H9 (cell line): ENCODE results near the gene CUBN. TPM values are rescaled to one million over a fixed set of nuclear protein-coding genes. Genes with fewer than 3 reads are reported as not detected.

Experiments
- DNase-seq: peaks from one replicate; pipeline ENCODE4 v3.0.0-alpha.2; 2017
- H2AFZ ChIP-seq: one replicate; pipeline ENCODE4 v1.6.1; 2013; ENCODE audit warnings: mild to moderate bottlenecking, low read length, control low read depth, moderate library complexity
- H2AK5ac ChIP-seq: 2 replicates; pipeline ENCODE4 v1.6.1; 2013; ENCODE audit warnings: low read length, control low read depth, mixed read lengths; ENCODE audit not compliant: insufficient read length
- H2BK120ac ChIP-seq: one replicate; pipeline ENCODE4 v1.6.1; 2013; ENCODE audit warnings: low read depth, mild to moderate bottlenecking, low read length, control low read depth, inconsistent platforms; ENCODE audit not compliant: poor library complexity, severe bottlenecking
- H2BK12ac ChIP-seq: 2 replicates; pipeline ENCODE4 v1.6.1; 2013; ENCODE audit warnings: low read length, control low read depth, mixed read lengths, low read depth; ENCODE audit not compliant: insufficient read length
- H2BK15ac ChIP-seq: 2 replicates; pipeline ENCODE4 v1.6.1; 2013; ENCODE audit warnings: low read depth, low read length, control low read depth
- H2BK20ac ChIP-seq: one replicate; pipeline ENCODE4 v1.6.1; 2013; ENCODE audit warnings: low read depth, mild to moderate bottlenecking, low read length, control low read depth, inconsistent platforms; ENCODE audit not compliant: poor library complexity, severe bottlenecking
- H2BK5ac ChIP-seq: 2 replicates; pipeline ENCODE4 v1.6.1; 2013; ENCODE audit warnings: low read length, control low read depth, mixed read lengths; ENCODE audit not compliant: insufficient read length
- H3K14ac ChIP-seq: 2 replicates; pipeline ENCODE4 v1.6.1; 2013; ENCODE audit warnings: low read length, control low read depth; ENCODE audit not compliant: insufficient read depth
- H3K18ac ChIP-seq: 2 replicates; pipeline ENCODE4 v1.6.1; 2013; ENCODE audit warnings: low read depth, mild to moderate bottlenecking, mixed read lengths, low read length, control low read depth; ENCODE audit not compliant: insufficient read length
- H3K23ac ChIP-seq: 2 replicates; pipeline ENCODE4 v1.6.1; 2013; ENCODE audit warnings: low read length, control low read depth, mixed read lengths, low read depth; ENCODE audit not compliant: insufficient read length
- H3K23me2 ChIP-seq: 2 replicates; pipeline ENCODE4 v1.6.1; 2013; ENCODE audit warnings: low read depth, mild to moderate bottlenecking, mixed read lengths, low read length, control low read depth; ENCODE audit not compliant: insufficient read length, poor library complexity, severe bottlenecking
- H3K27ac ChIP-seq: 2 replicates; pipeline ENCODE4 v1.5.1; 2013; ENCODE audit warnings: low read length, control low read depth, mixed read lengths, low read depth; ENCODE audit not compliant: insufficient read length
- H3K27me3 ChIP-seq: 2 replicates; pipeline ENCODE4 v1.6.1; 2013; ENCODE audit warnings: low read length, control low read depth, inconsistent platforms; ENCODE audit not compliant: insufficient read depth
- H3K4ac ChIP-seq: 2 replicates; pipeline ENCODE4 v1.6.1; 2013; ENCODE audit warnings: low read depth, mild to moderate bottlenecking, control low read depth, inconsistent platforms, low read length, moderate library complexity
- H3K4me1 ChIP-seq: 2 replicates; pipeline ENCODE4 v1.6.1; 2013; ENCODE audit warnings: low read length, control low read depth, inconsistent platforms; ENCODE audit not compliant: insufficient read depth
- H3K4me2 ChIP-seq: 2 replicates; pipeline ENCODE4 v1.6.1; 2013; ENCODE audit warnings: low read length, control low read depth, mixed read lengths; ENCODE audit not compliant: insufficient read length, insufficient read depth
- H3K56ac ChIP-seq: 2 replicates; pipeline ENCODE4 v1.6.1; 2013; ENCODE audit warnings: low read depth, mild to moderate bottlenecking, mixed read lengths, low read length, control low read depth; ENCODE audit not compliant: insufficient read length
- H3K79me1 ChIP-seq: 2 replicates; pipeline ENCODE4 v1.6.1; 2013; ENCODE audit warnings: low read depth, mild to moderate bottlenecking, moderate library complexity, low read length, control low read depth, inconsistent platforms; ENCODE audit not compliant: insufficient read depth, poor library complexity, severe bottlenecking
- H3K79me2 ChIP-seq: 2 replicates; pipeline ENCODE4 v1.6.1; 2013; ENCODE audit warnings: low read length, control low read depth, inconsistent platforms; ENCODE audit not compliant: insufficient read depth
- H3K9ac ChIP-seq: 2 replicates; pipeline ENCODE4 v1.6.1; 2013; ENCODE audit warnings: low read length, control low read depth, mixed read lengths; ENCODE audit not compliant: insufficient read length; ENCODE audit errors: extremely low read depth
- H3K9me3 ChIP-seq: one replicate; pipeline ENCODE4 v1.6.1; 2013; ENCODE audit warnings: low read depth, low read length, inconsistent platforms; ENCODE audit not compliant: control insufficient read depth
- H3T11ph ChIP-seq: one replicate; pipeline ENCODE4 v1.6.1; 2013; ENCODE audit warnings: mild to moderate bottlenecking, low read length, control low read depth, inconsistent platforms
- H4K20me1 ChIP-seq: one replicate; pipeline ENCODE4 v1.6.1; 2013; ENCODE audit not compliant: control insufficient read depth, insufficient read length, insufficient read depth
- H4K5ac ChIP-seq: 2 replicates; pipeline ENCODE4 v1.6.1; 2013; ENCODE audit warnings: low read depth, mild to moderate bottlenecking, mixed read lengths, low read length, control low read depth; ENCODE audit not compliant: insufficient read length
- H4K8ac ChIP-seq: replicated peaks from 2 replicates; pipeline ENCODE4 v1.6.1; 2013; ENCODE audit warnings: low read length, control low read depth, mixed read lengths, low read depth; ENCODE audit not compliant: insufficient read length
- H4K91ac ChIP-seq: 2 replicates; pipeline ENCODE4 v1.6.1; 2013; ENCODE audit warnings: low read depth, mild to moderate bottlenecking, moderate library complexity, mixed read lengths, low read length, control low read depth; ENCODE audit not compliant: insufficient read length
- H3K27ac Mint-ChIP-seq, 3 experiments: 2 replicates in 2 of 3; 3 replicates in 1 of 3; pipeline ENCODE4 v1.8.0; 2020 to 2021; ENCODE audit warnings: mixed read lengths in 3 of 3, mild to moderate bottlenecking in 1 of 3, moderate library complexity in 1 of 3
- H3K27me3 Mint-ChIP-seq: 2 replicates; pipeline ENCODE4 v1.8.0; 2021; ENCODE audit warnings: low read depth, mild to moderate bottlenecking, moderate library complexity, mixed read lengths
- H3K36me3 Mint-ChIP-seq, 3 experiments: 2 replicates in 2 of 3; 3 replicates in 1 of 3; pipeline ENCODE4 v1.8.0; 2020 to 2021; ENCODE audit warnings: low read depth in 3 of 3, mixed read lengths in 3 of 3; ENCODE audit not compliant: insufficient read depth in 1 of 3
- H3K4me1 Mint-ChIP-seq, 2 experiments: 2 replicates each; pipeline ENCODE4 v1.8.0; 2020; ENCODE audit warnings: mixed read lengths in 2 of 2
- H3K4me3 Mint-ChIP-seq, 2 experiments: 2 replicates in 1 of 2; 3 replicates in 1 of 2; pipeline ENCODE4 v1.8.0; 2020 to 2021; ENCODE audit warnings: mild to moderate bottlenecking in 2 of 2, mixed read lengths in 2 of 2, moderate library complexity in 1 of 2
- H3K9me3 Mint-ChIP-seq, 2 experiments: 2 replicates in 1 of 2; 3 replicates in 1 of 2; pipeline ENCODE4 v1.8.0; 2020; ENCODE audit warnings: mild to moderate bottlenecking in 2 of 2, mixed read lengths in 2 of 2, moderate library complexity in 1 of 2
- WGBS: extraction: QIAGEN DNeasy Blood & Tissue Kit; methylation state at CpG from one replicate; pipeline ENCODE4 v1.1.7; 2013; ENCODE audit warnings: missing lambda C conversion rate, low lambda C conversion rate, mixed read lengths; ENCODE audit not compliant: insufficient read length; ENCODE audit errors: extremely low coverage; 5-methylcytosine and 5-hydroxymethylcytosine counted together
- total RNA-seq: library from RNA; stranded (reverse); gene quantifications from 2 replicates; pipeline ENCODE4 v1.2.1, GENCODE V29; 2021
- TF ChIP-seq, protein P1 (sequence below): fragments of 200-600 bp; sonication (generic); conservative IDR thresholded peaks from 3 replicates; pipeline ENCODE4 v1.8.0; 2021; ENCODE audit warnings: antibody characterized with exemption, mild to moderate bottlenecking

CUBN gene
- total RNA-seq, 1 experiment from 2014 or later = 0.26 TPM

DNA sequence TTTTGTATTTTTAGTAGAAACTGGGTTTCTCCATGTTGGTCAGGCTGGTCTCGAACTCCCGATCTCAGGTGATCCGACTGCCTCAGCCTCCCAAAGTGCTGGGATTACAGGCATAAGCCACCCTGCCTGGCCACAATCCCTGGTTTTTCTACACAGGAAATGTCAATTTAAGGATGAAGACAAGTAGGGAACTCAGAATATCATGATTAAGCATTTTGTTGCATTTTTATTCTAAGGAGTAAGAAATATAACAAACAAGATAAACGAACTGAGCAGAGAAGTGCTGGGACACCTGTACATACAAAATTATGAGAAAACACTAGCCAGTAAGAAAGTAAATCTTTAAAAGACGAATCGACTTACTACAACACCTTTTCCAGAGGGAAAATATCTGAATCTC is 69.3 kb downstream of the CUBN start:
- Histone ChIP-seq H3K14ac (no peak overlapping the region), H3K18ac (no peak overlapping the region), H4K91ac (no peak overlapping the region), H3K9me3 (no peaks in the 10 kb centered on the region), H4K5ac (no peak overlapping the region), H2BK20ac (no peak overlapping the region), H2AFZ (no peak overlapping the region), H4K8ac (no peak overlapping the region), H2BK5ac (no peak overlapping the region), H2AK5ac (no peak overlapping the region), H3K27ac (no peak overlapping the region), H2BK12ac (no peak overlapping the region), H3K56ac (no peak overlapping the region), H3K4me1 (0 out of 2 replicates have a peak, but pooled peaks cover 3% of the 10 kb centered on the region), H3K79me2 (no peaks in the 10 kb centered on the region), H3K27me3 (no peaks in the 10 kb centered on the region), H3K4ac (no peak overlapping the region), H3K4me2 (no peak overlapping the region), H2BK15ac (no peak overlapping the region), H3K23me2 (no peaks in the 10 kb centered on the region), H3K9ac (no peak overlapping the region), H3K23ac (no peak overlapping the region), H3K79me1 (no peaks in the 10 kb centered on the region), H4K20me1 (no peaks in the 10 kb centered on the region), H3T11ph (no peak overlapping the region), H2BK120ac (no peak overlapping the region)
- Mint-ChIP-seq H3K9me3 (no peaks in the 10 kb centered on the region), H3K4me1 (peaks cover 12 to 27% of the 10 kb centered on the region in 2 experiments), H3K27ac (no peak overlapping the region), H3K4me3 (no peak overlapping the region), H3K36me3 (no peaks in the 10 kb centered on the region), H3K27me3 (no peaks in the 10 kb centered on the region)
- TF ChIP-seq, protein P1, sequence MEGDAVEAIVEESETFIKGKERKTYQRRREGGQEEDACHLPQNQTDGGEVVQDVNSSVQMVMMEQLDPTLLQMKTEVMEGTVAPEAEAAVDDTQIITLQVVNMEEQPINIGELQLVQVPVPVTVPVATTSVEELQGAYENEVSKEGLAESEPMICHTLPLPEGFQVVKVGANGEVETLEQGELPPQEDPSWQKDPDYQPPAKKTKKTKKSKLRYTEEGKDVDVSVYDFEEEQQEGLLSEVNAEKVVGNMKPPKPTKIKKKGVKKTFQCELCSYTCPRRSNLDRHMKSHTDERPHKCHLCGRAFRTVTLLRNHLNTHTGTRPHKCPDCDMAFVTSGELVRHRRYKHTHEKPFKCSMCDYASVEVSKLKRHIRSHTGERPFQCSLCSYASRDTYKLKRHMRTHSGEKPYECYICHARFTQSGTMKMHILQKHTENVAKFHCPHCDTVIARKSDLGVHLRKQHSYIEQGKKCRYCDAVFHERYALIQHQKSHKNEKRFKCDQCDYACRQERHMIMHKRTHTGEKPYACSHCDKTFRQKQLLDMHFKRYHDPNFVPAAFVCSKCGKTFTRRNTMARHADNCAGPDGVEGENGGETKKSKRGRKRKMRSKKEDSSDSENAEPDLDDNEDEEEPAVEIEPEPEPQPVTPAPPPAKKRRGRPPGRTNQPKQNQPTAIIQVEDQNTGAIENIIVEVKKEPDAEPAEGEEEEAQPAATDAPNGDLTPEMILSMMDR = no peak
- no CpG with 5 or more reads among the region's 6 CpGs for WGBS
- no peak for DNase-seq
